Dedifferentiated amniotic fluid mesenchymal stem cell (primary cell): ENCODE data around the gene GADD45G.

Source experiments
- DNase-seq: peaks from one replicate; pipeline ENCODE4 v3.0.0-alpha.2; 2016; ENCODE audit errors: extremely low spot score

Gene GADD45G

DNA sequence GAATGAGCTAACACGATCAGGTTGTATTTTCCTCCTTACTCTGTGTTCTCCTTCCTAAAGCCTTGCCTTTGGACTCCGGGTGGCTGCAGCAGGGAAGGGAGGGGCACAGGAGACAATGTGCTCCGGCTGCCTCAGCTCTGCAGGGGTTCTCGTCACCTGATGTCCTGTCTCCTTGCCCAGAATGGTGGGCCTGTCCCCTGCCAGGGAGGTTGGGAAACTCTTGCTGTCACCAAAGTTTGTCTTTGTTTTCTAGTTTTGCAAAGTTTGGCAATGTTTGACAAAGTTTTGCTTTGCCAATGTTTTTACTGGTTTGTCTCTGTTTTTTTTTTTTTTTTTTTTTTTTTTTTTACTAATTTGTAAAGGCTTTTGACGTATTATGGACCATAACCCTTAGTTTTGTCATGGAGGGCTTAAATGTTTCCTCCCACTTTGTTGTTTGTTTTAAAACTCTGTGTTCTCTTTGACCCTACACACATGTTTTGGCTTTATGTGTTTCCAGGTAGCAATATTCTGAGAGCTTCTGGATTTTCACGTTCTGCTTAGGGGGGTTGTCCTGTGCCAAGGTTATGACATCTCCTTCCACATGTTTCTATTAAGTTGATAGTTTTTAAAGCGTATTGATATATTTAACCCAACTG is 49.3 kb downstream of the GADD45G start:
- no peak for DNase-seq

GRCh38 chr9:89655056-89655989 is 50.5 kb downstream of the GADD45G start:
- DNase-seq, result no peak
